Calu3 (cell line): ENCODE data around the gene PABPN1. TPM values are rescaled to one million over a fixed set of nuclear protein-coding genes. Genes with fewer than 3 reads are reported as not detected.
A peak's percentile ranks its signal among the peaks of the same experiment; 100 is the strongest.

Source experiments
- BruUV-seq: library from RNA; stranded (reverse); fragments of 400-500 nt; replicated peaks from 2 replicates; lab custom pipeline; 2021; lab: Mats Ljungman, UMichigan
- CTCF ChIA-PET: fragments of 300-600 bp; sonication (Branson Sonifier 250); formaldehyde crosslinking; loops from one replicate; lab custom pipeline; 2022; ENCODE audit warnings: antibody characterized with exemption; lab: Charles Lee
- DNase-seq: peaks from one replicate; pipeline ENCODE4 v3.0.0; 2022
- H3K27ac Mint-ChIP-seq: one replicate; pipeline ENCODE4 v1.8.0; 2022; ENCODE audit warnings: mixed read lengths; ENCODE audit not compliant: unreplicated experiment
- H3K27me3 Mint-ChIP-seq: one replicate; pipeline ENCODE4 v1.8.0; 2022; ENCODE audit warnings: mixed read lengths; ENCODE audit not compliant: unreplicated experiment
- H3K36me3 Mint-ChIP-seq: one replicate; pipeline ENCODE4 v1.8.0; 2022; ENCODE audit warnings: mild to moderate bottlenecking, moderate library complexity, mixed read lengths; ENCODE audit not compliant: insufficient read depth, unreplicated experiment
- H3K4me1 Mint-ChIP-seq: one replicate; pipeline ENCODE4 v1.8.0; 2022; ENCODE audit warnings: mild to moderate bottlenecking, low read depth, mixed read lengths; ENCODE audit not compliant: unreplicated experiment
- H3K4me3 Mint-ChIP-seq: one replicate; pipeline ENCODE4 v1.8.0; 2022; ENCODE audit warnings: mild to moderate bottlenecking, low read depth, moderate library complexity, mixed read lengths; ENCODE audit not compliant: unreplicated experiment
- H3K9me3 Mint-ChIP-seq: one replicate; pipeline ENCODE4 v1.8.0; 2022; ENCODE audit warnings: low read depth, mixed read lengths; ENCODE audit not compliant: unreplicated experiment
- CTCF ChIP-seq: fragments of 200-600 bp; IDR thresholded peaks from one replicate; pipeline ENCODE4 v1.8.0; 2022; ENCODE audit warnings: antibody characterized with exemption; ENCODE audit not compliant: unreplicated experiment
- intact Hi-C: fragments of 100-400 bp; cut with micrococcal nuclease; formaldehyde crosslinking; loops from one replicate; pipeline ENCODE4 v1.10.0; 2022; ENCODE audit not compliant: unreplicated experiment
- total RNA-seq: library from RNA; stranded (reverse); gene quantifications from 2 replicates; pipeline ENCODE4 v1.2.3, GENCODE V29; 2022

PABPN1 gene
- total RNA-seq, 1 experiment from 2014 or later: 181 TPM

DNA sequence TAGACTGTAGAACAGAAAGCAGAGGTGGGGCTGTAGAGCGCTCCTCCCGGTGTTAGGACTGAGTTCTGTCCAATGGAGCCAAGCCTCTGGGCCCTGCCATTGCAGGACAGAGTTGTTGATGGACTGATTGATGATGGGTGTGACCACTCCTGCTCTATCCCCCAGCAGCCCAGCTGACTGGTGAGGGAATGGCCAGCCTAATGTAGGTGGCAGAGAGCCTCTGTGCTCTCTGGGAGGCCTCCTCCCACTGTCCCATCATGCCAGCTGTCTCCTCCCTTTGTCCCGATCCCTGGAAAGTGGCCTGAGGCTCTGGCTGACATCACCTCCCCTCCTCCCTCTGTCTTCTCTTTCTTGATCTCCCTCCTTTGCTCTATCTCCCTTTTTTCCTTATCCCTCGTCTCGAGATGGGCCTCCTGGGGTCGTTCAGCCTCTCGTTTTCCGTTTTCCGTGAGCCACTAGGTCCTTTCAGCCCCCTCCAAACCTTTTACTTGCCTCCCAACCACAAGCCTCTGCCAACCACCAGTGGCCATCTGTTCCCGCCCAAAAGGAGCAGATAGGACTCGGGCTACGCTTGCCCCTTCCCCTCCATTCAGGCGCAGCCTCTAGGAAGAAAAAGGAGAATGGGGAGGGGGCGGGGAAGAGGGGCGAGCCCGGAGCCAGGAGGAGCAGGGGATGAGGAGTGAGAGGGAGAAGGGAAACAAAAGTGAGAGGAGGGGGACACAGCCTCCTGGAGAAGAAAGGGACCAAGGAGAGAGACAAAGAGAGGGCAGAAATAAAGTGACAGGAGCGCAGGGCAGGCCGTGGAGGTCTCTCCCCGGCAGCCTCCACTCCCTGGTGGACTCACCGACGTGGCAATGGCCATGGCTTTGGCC, 43.1 kb downstream of the PABPN1 start:
- CTCF ChIA-PET: interaction anchor here (0.6 to 0.7 kb wide), 2 partner anchors 11 to 186 kb away, joined by 3 read pairs; no protein-coding TSS in a partner anchor

GRCh38 chr14:23365036-23365731, 43.9 kb downstream of the PABPN1 start, which contains the start of gene EFS:
TSS of gene EFS (minus strand) at chr14:23365172. CDS start at chr14:23365025, 147 bp downstream.
- Mint-ChIP-seq H3K27ac (no peak within 1 kb of the TSS), H3K27me3 (peaks cover 92% of the 10 kb centered on the region), H3K36me3 (no peaks in the 10 kb centered on the region), H3K4me3 (peak within 1 kb of the TSS; percentile 40), H3K9me3 (no peaks in the 10 kb centered on the region), H3K4me1 (no peaks in the 10 kb centered on the region)
- intact Hi-C loops: no loop called here
- TF ChIP-seq CTCF: no peak
- DNase-seq: peak; percentile 43
- CTCF ChIA-PET: no interaction called here
- BruUV-seq: no TSS peak

More for the DNA sequence above, 43.1 kb downstream of the PABPN1 start:
- Mint-ChIP-seq H3K4me1 (no peaks in the 10 kb centered on the region), H3K36me3 (no peaks in the 10 kb centered on the region), H3K27ac (no peak overlapping the region), H3K27me3 (peaks cover 96% of the 10 kb centered on the region), H3K4me3 (peak overlapping the region; percentile 40), H3K9me3 (no peaks in the 10 kb centered on the region)
- BruUV-seq: no TSS peak
- DNase-seq: no peak
- intact Hi-C loops: no loop called here
- no peak for TF ChIP-seq CTCF

DNA sequence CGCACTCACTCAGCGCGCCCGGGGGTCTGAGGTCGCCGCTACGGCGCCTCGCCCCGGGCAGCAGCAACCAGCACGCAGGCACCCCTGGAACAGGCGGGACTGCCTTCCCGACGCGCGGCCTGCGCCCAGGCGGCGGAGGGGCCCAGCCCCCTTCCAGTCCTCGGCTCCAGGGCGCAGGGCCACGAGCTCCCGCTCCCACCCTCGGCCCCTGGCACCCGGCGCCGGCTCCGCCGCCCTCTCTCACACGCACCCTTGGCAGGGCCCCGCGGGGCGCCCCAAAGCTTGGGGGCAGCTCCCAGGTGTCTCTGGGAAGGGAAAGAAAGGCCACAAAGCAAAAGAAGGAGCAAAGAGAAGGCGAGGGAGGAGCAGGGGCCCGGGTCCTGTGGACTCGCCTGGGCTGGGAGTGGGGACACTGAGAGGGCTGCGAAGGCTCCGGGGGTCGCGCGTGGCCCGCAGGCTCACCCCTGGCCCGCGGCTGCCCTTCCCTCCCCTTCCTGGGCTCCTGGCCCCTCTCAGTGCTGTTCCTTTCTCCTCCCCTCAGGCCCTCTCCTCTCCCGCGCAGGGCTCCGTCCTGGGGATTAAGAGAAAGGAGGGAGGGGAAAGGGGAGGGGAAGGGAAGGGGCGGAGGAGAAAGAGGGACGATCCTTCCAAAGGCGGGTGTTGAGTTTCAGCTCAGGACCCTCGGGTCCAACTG, 44.6 kb downstream of the PABPN1 start:
- CTCF ChIA-PET: no interaction called here
- peaks cover 92% of the 10 kb centered on the region for H3K27me3 Mint-ChIP-seq
- H3K36me3 Mint-ChIP-seq: no peaks in the 10 kb centered on the region
- intact Hi-C loops: no loop called here
- no peaks in the 10 kb centered on the region for H3K4me1 Mint-ChIP-seq
- H3K4me3 Mint-ChIP-seq: no peak overlapping the region
- no peaks in the 10 kb centered on the region for H3K9me3 Mint-ChIP-seq
- DNase-seq: no peak
- no TSS peak for BruUV-seq
- TF ChIP-seq CTCF: no peak
- H3K27ac Mint-ChIP-seq: no peak overlapping the region

DNA sequence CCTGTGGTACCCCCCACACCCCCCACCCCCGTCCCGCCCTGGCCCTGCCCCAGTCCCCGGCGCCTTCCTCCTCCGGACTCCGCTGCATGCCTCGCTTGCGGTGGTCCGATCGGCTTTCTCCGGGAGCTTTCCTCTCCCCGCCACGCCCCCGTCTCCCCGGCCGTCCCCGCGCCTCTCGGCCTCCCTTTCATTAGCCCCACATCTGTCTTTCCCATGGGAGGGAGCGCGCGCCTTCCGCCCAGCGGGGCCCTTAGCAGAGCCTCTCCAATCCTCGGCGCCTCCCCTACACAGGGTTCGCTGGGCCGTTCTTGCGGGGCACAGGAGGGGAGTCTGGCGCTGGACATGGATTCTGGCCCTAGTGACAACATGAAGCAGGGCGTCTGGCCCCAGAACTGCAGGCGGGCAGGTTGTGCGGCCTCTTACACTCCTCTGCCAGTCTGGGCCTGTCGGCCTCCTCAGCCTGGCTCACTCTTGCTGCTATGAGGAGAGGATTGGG, 45.2 kb downstream of the PABPN1 start:
- Mint-ChIP-seq H3K27ac (no peak overlapping the region), H3K27me3 (peaks cover 92% of the 10 kb centered on the region), H3K4me3 (no peak overlapping the region), H3K36me3 (no peaks in the 10 kb centered on the region), H3K4me1 (no peaks in the 10 kb centered on the region), H3K9me3 (no peaks in the 10 kb centered on the region)
- no peak for DNase-seq
- no peak for TF ChIP-seq CTCF
- BruUV-seq: no TSS peak
- CTCF ChIA-PET: no interaction called here
- intact Hi-C loops: no loop called here
